ENCODE results near the gene SYNE2. TPM values are rescaled to one million over a fixed set of nuclear protein-coding genes. Genes with fewer than 3 reads are reported as not detected.

Gene SYNE2
- total RNA-seq, 1 donor from 2014 or later, result 50.2 TPM

- peak; percentile 14 to 23 for DNase-seq (ENCODE audit: low read depth in 2 of 2)
Observed at GRCh38 chr14:63908667-63909264, 56.0 kb downstream of the SYNE2 start.

GRCh38 chr14:63909984-63910383 lies 57.2 kb downstream of the SYNE2 start:
- DNase-seq (ENCODE audit: low read depth in 2 of 2), result no peak

DNA sequence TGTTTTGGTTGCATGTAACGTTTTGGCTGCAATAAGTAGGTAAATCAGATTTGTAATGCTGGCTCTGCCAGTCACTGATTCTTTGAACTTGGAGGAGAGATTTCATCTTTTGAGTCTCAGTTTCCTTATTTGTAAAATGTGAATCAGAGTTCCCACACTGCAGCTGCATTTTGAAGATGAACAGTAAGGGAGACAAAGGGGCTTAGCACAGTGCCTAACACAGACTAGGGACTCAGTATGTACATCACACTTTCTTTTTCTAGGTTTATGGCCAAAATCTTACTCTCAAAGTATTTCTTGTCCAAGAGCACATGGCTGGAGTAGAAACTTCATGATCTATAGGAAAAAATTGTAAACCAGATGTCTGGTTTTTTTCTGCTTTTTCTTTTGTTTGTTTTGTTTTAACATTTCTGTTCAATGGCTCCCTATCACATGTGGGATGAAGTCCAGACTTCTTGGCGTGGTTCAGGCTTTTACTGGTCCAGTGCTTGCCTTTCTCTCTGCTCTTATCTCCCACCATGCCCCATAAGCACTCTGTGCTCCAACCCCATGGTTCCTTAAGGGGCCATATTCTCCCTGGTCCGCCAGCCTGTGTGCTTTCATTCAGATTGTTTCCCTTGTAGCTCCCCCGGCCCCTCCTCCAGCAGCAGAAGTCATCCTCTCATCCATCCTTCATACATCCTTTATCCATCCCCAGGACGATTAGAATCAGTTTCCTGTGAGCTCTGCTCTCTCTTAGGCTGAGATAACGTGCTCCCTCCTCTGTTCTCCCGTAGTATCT lies 58.0 kb downstream of the SYNE2 start:
- DNase-seq (ENCODE audit: low read depth in 2 of 2), result no peak

- no peak for DNase-seq (ENCODE audit: low read depth in 2 of 2)
Observed at GRCh38 chr14:63911404-63911803, 58.6 kb downstream of the SYNE2 start.

GRCh38 chr14:63912286-63912685 lies 59.5 kb downstream of the SYNE2 start:
- no peak for DNase-seq (ENCODE audit: low read depth in 2 of 2)

GRCh38 chr14:63918411-63918810 lies 65.6 kb downstream of the SYNE2 start:
- no peak for DNase-seq (ENCODE audit: low read depth in 2 of 2)

- peak in 1 of 2 donors; percentile 7 for DNase-seq (ENCODE audit: low read depth in 2 of 2)
Observed at GRCh38 chr14:63922696-63923421, 70.1 kb downstream of the SYNE2 start.

DNA sequence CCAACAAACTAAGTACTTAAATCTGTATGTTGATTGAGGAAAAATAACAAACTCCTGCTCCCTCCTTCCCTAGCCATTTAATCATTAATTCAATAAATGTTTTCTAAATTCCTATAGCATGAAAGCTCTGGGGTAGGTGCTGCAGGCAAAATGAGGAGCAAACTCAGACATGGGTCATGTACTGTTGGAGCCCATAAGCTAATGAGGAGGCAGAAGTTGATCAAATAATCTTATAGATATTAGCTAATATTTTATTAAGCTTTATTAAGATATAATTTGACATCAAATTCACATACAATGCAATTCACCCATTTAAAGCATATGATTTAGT lies 70.6 kb downstream of the SYNE2 start:
- DNase-seq (ENCODE audit: low read depth in 2 of 2), result no peak

DNA sequence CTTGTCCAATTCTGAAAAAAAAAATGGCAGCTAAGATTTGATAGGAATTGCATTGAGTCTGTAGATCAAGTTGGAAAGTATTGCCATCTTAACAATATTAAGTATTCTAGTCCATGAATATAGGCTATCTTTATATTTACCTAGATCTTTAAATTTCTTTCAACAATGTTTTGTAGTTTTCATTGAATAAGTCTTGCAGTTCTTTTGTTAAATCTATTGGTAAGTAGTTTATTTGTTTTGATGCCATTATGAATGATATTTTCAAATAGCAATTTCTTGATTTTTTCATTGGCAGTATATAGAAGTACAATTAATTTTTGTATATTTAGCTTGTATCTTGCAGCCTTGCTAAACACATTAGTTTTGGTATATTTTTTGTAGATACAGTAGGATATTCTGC lies 71.6 kb downstream of the SYNE2 start:
- no peak for DNase-seq (ENCODE audit: low read depth in 2 of 2)

DNA sequence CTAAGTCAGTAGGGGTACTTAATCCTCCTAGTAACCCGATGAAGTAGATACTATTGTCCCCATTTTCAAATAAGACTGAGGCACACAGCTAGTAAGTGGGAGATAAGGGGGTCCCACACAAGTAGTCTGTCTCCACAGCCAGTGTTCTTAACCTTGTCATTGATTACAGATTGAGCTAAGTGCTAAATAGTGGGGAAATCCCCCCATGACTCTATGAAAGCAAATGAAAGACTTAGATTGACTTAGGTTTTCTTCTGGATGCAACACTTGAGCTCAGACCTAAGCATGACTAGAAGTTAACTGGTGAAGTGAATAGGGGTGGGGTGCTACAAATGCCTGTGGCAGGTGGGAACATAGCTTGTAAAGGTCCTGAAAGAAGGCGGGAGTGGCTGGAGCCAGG lies 73.8 kb downstream of the SYNE2 start:
- DNase-seq (ENCODE audit: low read depth in 2 of 2), result no peak

GRCh38 chr14:63928744-63929174 lies 76.0 kb downstream of the SYNE2 start:
- peak; percentile 53 to 68 for DNase-seq (ENCODE audit: low read depth in 2 of 2)

GRCh38 chr14:63933110-63933509 lies 80.3 kb downstream of the SYNE2 start:
- no peak for DNase-seq (ENCODE audit: low read depth in 2 of 2)

GRCh38 chr14:63933711-63934110 lies 80.9 kb downstream of the SYNE2 start:
- DNase-seq (ENCODE audit: low read depth in 2 of 2), result no peak

- DNase-seq (ENCODE audit: low read depth in 2 of 2), result no peak
Observed at GRCh38 chr14:63938198-63939005, 85.6 kb downstream of the SYNE2 start.

GRCh38 chr14:63939006-63939270 lies 86.1 kb downstream of the SYNE2 start:
- DNase-seq (ENCODE audit: low read depth in 2 of 2), result no peak

DNA sequence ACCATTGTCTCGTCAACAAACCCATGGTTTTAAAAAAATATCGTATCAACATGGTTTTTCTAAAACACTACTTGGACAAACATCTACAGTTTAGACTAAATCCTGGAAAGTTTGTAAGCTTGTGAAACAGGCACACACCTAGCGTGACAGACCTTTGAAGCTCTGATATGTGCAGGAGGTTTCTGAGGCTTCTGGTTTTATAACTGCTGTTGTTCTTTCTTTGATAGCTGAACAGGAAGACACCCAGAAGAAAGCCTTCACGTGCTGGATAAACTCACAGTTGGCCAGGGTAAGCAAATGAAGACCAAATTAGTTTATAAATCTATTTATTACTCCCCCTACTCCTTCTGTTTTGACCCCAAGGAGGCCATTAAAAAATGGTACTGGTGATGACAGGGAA lies 87.6 kb downstream of the SYNE2 start:
- no peak for DNase-seq (ENCODE audit: low read depth in 2 of 2)

DNA sequence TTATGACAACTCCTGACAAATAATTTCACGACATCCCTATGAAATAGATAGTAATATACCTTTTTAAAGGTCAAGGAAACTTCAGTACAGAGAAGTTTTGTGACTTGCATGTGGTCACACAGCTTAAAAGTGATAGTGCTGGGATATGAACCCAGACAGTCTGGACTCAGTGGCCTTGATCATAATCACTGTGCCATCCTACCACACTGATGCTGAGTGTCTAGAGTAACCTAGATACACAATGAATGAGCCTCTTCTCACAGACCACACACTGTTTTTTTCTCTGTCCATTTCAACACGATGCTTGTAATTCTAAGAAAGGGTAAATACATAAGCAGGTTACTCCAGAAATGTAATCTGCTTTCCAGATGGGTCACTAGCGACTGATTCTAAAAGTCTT lies 88.2 kb downstream of the SYNE2 start:
- no peak for DNase-seq (ENCODE audit: low read depth in 2 of 2)

DNA sequence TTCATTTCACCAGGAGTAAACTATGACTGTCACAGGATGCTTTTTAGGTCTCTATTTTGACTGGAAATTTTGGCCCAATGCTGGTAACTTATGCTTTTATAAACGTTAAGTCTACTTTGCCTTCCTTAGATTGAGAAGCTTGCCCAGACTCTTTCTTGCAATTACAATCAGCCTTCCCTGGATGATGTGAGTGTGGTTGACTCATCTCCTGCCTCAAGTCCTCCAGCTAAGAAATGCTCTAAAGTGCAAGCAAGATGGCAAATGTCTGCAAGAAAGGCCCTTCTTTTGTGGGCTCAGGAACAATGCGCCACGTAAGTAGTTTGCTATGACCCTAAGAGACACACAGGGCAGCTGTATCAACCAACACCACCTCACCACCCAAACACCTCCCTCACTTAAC lies 96.9 kb downstream of the SYNE2 start:
- peak in 1 of 2 donors; percentile 43 for DNase-seq (ENCODE audit: low read depth in 2 of 2)

DNA sequence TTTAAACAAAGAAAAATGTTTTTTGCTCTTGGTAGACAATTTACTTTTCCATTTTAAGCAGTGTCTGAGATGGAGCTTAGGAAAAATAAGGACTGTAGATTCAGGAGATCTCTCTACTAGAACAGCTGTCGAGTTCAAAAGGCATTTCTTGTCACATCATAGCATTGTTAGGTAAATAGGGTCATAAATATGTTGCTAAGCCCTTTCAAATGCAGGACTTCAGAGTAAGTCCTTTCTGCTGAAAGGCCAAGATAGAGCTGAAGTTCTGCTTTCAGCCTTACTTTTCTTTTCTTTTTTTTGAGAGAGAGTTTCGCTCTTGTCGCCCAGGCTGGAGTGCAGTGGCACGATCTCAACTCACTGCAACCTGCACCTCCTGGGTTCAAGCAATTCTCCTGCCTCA lies 98.2 kb downstream of the SYNE2 start:
- DNase-seq (ENCODE audit: low read depth in 2 of 2), result no peak

GRCh38 chr14:63951429-63951828 lies 98.6 kb downstream of the SYNE2 start:
- DNase-seq (ENCODE audit: low read depth in 2 of 2), result no peak

GRCh38 chr14:63952053-63952932 lies 99.5 kb downstream of the SYNE2 start:
- DNase-seq (ENCODE audit: low read depth in 2 of 2), result peak in 1 of 2 donors; percentile 55
